NCI-H1930 (cell line): Measurements from ENCODE around the gene NRCAM.
"Not testable (repeated sequence)": the region's sequence is repeated elsewhere in the genome, so short reads cannot be mapped to it uniquely, and the experiment has no call there.

ENCODE experiments used
- DNase-seq, 2 experiments: peaks; one replicate each; lab custom pipeline; 2025; lab: John Stamatoyannopoulos, UW

NRCAM gene

GRCh38 chr7:108280136-108280535, 176.1 kb downstream of the NRCAM start:
- no peak for DNase-seq

GRCh38 chr7:108278776-108279175, 177.5 kb downstream of the NRCAM start:
- DNase-seq: no peak

GRCh38 chr7:108278281-108278680, 178.0 kb downstream of the NRCAM start:
- DNase-seq: no peak

- DNase-seq: not testable (repeated sequence)
Observed at GRCh38 chr7:108274447-108274846, 181.8 kb downstream of the NRCAM start.

DNA sequence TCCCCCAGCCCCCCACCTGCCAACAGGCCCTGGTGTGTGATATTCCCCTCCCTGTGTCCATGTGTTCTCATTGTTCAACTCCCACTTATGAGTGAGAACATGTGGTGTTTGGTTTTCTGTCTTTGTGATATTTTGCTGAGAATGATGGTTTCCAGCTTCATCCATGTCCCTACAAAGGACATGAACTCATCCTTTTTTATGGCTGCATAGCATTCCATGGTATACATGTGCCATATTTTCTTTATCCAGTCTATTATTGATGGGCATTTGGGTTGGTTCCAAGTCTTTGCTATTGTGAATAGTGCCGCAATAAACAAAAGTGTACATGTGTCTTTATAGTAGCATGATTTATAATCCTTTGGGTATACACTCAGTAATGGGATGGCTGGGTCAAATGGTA, 183.3 kb downstream of the NRCAM start:
- DNase-seq: not testable (repeated sequence)

DNA sequence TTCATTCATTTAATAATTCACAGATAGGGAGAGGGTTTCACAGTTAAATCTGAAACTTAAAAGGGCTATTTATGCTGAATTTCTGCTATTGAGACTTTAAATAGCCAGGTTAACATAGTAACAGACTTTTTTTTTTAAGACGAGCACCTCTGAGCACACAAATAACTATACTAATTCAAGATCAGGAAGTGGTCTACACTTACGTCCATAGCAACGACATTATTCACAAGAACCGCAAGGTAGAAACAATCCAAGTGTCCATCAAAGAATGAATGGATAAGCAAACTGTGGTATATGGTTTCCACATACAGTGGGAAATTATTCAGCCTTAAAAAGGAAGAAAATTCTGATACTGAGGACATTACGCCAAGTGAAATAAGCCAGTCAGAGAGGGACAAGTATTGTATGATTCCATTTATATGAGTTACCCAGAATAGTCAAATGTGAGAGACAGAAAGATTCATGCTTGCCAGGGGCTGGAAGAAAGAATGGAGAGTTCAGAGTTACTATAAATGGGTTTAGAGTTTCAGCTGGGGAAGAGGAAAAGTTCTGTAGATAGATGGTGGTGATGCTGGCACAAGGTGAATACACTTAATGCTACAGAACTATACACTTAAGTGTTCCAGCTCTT, 185.7 kb downstream of the NRCAM start:
- no peak for DNase-seq

- no peak for DNase-seq
Observed at GRCh38 chr7:108268200-108268820, 187.9 kb downstream of the NRCAM start.

DNA sequence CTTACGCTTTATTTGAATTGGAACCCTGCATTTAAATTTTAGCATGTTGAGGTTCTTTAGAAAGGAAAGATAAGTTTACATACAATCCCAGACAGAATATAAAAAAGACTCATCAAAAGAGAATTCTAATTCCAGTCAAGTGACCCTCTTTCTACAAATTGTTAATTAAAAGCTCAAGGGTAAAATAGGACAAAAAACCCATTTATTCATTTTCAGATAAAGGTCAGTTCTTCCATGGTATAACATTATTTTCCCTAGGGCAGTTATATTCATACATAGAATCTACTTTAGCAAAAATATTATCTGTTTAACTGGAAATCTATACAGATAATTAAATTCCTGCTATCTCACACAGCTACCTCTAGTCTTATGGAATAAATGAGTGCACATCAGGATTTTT, 188.6 kb downstream of the NRCAM start:
- DNase-seq: no peak

DNA sequence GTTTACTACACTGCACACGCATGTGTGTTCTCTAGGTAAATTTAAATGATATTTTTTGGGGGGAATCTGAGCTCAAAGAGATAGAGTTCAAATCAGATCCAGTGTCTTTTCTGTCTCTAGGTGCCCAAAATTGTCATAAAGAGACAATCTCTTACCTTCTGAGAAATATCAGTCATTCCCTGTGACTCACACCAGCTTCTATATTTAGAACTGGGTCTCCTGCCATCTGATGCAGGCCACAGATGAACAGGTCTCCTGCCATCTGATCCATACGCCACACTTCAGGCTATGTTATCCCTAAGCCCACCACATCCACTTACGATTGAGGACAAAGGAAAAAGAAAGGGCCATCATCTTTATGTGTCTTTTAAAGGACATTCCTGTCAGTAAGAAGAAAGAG, 189.7 kb downstream of the NRCAM start:
- no peak for DNase-seq

DNA sequence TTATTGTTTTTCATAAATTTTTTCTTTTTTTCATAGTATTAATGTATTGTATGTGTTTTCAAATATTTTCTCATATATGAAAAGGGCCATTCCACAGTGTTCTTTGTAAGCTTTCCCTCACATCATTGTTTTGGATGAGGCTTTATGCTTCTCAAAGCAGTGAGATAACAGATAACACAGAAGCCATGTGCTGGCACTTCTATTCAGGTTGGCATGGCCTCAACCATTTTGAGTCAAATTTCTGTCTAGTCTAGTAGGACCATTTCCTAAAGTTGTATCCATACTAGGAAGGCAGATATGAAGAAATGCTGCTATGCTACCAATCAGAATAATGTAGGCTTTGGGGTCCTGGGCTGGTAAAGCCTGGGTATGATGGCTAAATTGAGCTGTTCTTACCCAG, 190.2 kb downstream of the NRCAM start:
- no peak for DNase-seq

DNA sequence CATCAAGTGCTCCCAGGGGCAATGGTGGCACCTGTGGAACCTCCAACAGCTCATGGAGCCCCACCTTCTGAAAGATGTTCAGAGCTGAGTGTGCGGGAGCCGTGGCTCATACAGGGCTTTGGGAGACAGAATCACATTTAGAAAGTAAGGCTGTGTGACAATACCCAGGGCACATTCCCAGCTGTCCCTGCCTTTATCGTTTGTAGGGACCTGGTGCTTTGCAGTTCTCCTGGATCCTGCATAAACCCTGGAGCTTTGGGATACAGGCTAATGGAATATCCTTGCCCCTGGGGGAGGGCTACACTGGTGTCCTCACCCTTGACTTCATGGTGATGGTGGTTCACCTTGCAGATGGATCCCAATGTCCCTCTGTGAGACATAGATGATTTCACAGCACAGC, 191.2 kb downstream of the NRCAM start:
- no peak for DNase-seq

DNA sequence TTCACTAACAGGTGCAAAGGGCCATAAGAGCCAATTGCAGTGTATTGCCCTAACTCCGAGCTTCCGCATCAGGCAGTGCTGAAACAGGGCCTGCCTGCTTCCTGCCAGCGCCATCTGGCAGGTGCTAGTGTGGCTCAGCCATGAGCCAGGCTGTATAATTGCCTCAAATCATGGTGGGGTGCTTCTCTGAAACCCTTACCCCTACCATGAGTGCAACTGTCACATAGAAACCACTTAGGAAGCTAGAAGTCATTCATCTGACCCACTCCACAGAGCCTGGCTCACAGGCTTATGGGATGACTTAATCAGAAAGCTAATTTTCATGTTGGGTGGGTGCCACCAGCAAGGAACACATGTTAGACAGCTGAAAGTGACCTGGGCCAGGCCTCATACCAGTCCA, 192.8 kb downstream of the NRCAM start:
- DNase-seq: no peak

DNA sequence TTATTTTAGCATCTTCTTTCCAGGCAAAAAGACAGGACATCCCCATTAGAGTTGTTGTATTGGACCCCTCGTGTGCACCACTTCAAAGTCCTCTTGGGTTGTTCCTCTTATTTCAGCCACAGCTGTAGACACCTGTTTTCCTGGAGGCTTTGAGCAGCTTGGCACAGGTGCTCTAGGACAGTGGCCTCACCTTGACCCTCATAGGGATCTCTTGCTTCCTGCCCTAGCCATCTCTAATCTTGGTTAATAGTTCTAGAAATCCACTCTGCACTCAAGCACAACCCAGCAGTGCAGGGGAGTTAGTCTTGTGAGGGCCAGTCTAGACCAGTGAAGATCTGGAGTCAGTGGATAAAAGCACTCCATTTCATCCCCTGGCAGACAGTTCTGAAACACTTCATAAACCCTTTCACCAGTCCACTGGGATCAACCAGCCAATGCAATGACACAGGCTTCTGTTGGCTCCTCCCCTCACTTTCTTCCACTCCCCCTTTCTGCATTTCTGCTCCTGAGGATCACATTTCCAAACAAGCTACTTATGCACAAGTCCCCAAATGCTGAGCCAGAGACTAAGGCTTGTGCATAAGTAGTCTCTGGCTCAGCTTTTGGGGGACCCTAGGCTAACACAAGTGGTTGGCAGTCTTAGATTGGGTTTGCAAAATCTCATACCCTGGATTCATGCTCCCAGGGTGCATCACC, 194.5 kb downstream of the NRCAM start:
- no peak for DNase-seq

- not testable (repeated sequence) for DNase-seq
Observed at GRCh38 chr7:108259447-108259846, 196.8 kb downstream of the NRCAM start.

DNA sequence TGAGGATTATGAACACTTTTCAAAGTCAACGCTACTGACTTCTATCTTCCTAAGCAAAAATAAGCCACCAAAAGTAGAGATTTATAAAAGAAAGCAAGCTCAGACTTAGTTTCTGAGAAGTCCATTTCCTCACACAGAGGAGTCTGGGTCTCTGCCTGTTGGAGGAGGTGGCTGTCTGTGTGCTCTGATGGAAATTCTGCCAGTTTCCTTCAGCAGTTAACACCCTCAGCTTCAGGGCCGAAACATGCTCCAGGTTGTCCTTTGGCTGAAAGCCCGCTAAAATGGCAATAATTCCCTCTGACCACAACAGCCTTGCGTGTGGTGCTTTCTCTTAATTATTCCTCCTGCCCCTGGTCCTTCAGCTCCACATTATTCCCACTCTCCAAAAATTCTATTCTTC, 198.3 kb downstream of the NRCAM start:
- DNase-seq: no peak

DNA sequence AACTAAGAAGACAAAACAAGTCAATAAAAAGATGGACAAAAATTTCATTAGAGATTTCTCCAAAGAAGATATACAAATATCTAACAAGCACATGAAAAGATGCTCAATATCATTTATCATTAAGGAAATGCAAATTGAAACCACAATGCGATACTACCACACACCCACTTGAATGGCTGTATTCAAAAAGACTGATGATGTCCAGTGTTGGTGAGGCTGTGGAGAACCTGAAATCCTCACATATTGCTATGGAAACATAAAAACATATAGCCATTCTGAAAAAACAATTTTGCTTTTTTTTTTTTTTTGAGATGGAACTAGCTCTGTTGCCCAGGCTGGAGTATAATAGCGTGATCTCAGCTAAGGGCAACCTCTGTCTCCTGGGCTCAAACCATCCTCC, 202.0 kb downstream of the NRCAM start:
- DNase-seq: no peak

GRCh38 chr7:108253275-108254044, 202.8 kb downstream of the NRCAM start:
- DNase-seq: no peak

GRCh38 chr7:108252177-108252576, 204.1 kb downstream of the NRCAM start:
- no peak for DNase-seq

- DNase-seq: no peak
Observed at GRCh38 chr7:108251700-108252099, 204.5 kb downstream of the NRCAM start.

- DNase-seq: no peak
Observed at GRCh38 chr7:108249453-108249852, 206.8 kb downstream of the NRCAM start.

DNA sequence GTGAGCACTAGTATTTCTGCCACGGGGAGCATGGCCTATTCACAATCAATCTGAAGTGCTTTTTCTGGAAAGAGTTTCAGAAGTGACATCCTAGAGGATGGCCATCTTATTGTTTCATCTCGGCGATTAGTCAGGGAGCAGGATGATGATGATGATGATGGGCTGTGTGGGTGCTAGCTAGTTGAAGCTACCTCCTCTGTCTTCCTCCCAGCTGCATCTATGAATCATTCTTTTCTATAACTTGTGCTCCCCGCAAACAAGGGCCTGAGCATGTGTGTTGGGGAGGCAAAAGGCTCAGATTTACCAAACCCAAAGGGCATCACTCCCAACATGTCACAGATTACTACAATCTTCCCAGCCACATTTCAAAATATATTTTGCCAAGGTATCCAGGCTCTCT, 207.4 kb downstream of the NRCAM start:
- DNase-seq: no peak

GRCh38 chr7:108248418-108248817, 207.8 kb downstream of the NRCAM start:
- no peak for DNase-seq

DNA sequence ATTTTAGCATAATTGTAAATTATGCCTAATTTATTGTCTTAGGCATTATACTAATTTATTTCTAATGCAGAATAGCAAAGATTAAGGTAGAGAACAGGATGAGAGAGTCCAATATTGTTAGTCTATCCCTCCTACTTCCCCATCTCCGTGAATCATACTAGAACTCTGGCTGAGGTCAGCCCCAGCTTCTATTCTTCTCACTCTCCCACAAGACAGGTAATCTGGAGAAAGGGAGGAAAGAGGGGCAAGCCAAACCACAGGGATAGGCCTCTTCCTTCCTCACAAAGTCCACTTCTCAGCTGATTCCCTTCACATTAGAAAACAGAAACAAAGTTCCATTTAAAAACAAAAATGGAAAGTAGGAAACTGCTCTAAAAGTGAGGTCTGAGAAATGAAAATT, 208.6 kb downstream of the NRCAM start:
- DNase-seq: no peak
